HUDEP-2 (cell line): ENCODE measurements around the gene RPP14.
A peak's percentile ranks its signal among the peaks of the same experiment; 100 is the strongest.
"Not testable (repeated sequence)": the region's sequence is repeated elsewhere in the genome, so short reads cannot be mapped to it uniquely, and the experiment has no call there.

Experiments used
- DNase-seq, 76 experiments: peaks; one replicate each; lab custom pipeline; 2025; ENCODE audit not compliant: unreplicated experiment in 76 of 76; lab: John Stamatoyannopoulos, UW

RPP14 gene

GRCh38 chr3:58305882-58306711 is at the start of gene RPP14, which contains the start of gene HTD2:
Gene RPP14, plus strand, starts transcription at chr3:58306245. Its CDS starts 4,085 bp downstream, at chr3:58310330.
Gene HTD2, plus strand, starts transcription at chr3:58306520. Its CDS starts 11,094 bp downstream, at chr3:58317614.
- DNase-seq: peak; percentile 45 to 96 (median 92)

GRCh38 chr3:58256511-58256910 is 49.5 kb upstream of the RPP14 start:
- no peak for DNase-seq

GRCh38 chr3:58258392-58259055 is 47.5 kb upstream of the RPP14 start:
- no peak for DNase-seq

- DNase-seq: no peak
Measured at GRCh38 chr3:58260261-58260731, 45.7 kb upstream of the RPP14 start.

GRCh38 chr3:58260733-58261132 is 45.3 kb upstream of the RPP14 start:
- no peak for DNase-seq

- DNase-seq: no peak
Measured at GRCh38 chr3:58261954-58262666, 43.9 kb upstream of the RPP14 start.

GRCh38 chr3:58266577-58266976 is 39.5 kb upstream of the RPP14 start:
- no peak for DNase-seq

- DNase-seq: not testable (repeated sequence)
Measured at GRCh38 chr3:58267543-58267942, 38.5 kb upstream of the RPP14 start.

GRCh38 chr3:58269356-58269755 is 36.7 kb upstream of the RPP14 start:
- DNase-seq: no peak

GRCh38 chr3:58270485-58270884 is 35.6 kb upstream of the RPP14 start:
- no peak for DNase-seq

GRCh38 chr3:58271901-58272501 is 34.0 kb upstream of the RPP14 start:
- no peak for DNase-seq

- DNase-seq: no peak
Measured at GRCh38 chr3:58272891-58273290, 33.2 kb upstream of the RPP14 start.

- DNase-seq: not testable (repeated sequence)
Measured at GRCh38 chr3:58273362-58273761, 32.7 kb upstream of the RPP14 start.

- peak in 1 of 76 experiments; percentile 34 for DNase-seq
Measured at GRCh38 chr3:58274027-58274614, 31.9 kb upstream of the RPP14 start.

- no peak for DNase-seq
Measured at GRCh38 chr3:58281069-58281468, 25.0 kb upstream of the RPP14 start.

GRCh38 chr3:58285334-58285733 is 20.7 kb upstream of the RPP14 start:
- DNase-seq: no peak

GRCh38 chr3:58287354-58287753 is 18.7 kb upstream of the RPP14 start:
- DNase-seq: no peak

- DNase-seq: peak in 4 of 76 experiments; percentile 1 to 9 (median 5)
Measured at GRCh38 chr3:58288011-58288728, 17.9 kb upstream of the RPP14 start.

- not testable (repeated sequence) for DNase-seq
Measured at GRCh38 chr3:58288964-58289613, 17.0 kb upstream of the RPP14 start.
